ENCODE results near the gene GORASP1.
A peak's percentile ranks its signal among the peaks of the same experiment; 100 is the strongest.

Gene GORASP1

DNA sequence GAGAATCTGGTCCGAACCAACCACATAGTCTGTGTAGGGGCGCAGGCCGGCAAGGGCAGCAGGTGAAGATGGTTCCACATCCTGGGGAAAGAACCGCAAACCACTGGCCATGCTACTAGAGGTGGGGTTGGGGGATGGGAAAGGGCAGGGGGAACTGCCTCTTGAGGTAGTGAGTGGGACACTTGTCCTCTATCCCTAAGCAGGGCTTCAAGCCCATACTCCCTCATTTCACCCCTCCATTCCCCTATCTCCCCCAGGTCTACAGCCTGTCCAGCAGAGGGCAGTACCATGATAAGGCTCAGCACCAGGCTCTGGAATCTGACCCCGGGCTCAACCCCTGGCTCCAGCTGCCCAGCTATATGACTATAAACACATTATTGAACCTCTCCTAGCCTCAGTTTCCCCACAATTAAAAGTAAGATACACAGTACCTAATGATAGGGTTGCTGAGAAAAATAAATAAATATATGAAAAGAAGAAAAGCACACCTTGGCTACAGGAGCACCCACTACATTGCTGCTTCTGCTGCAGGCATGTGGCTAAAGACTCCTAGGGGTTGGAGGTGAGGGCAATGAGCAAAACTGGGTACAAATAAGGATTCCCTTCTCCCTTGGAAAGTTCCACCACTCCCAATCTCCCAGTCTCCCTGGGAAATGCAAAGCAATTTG lies 6.3 kb downstream of the GORASP1 start:
- peak; percentile 51 to 57 for DNase-seq (ENCODE audit: low read depth in 2 of 2)
- no peak overlapping the region for H3K4me3 ChIP-seq (replicated peaks in 1 of 2; ENCODE audit: low read depth in 2 of 2, low read length in 2 of 2)
- TF ChIP-seq, protein P1, sequence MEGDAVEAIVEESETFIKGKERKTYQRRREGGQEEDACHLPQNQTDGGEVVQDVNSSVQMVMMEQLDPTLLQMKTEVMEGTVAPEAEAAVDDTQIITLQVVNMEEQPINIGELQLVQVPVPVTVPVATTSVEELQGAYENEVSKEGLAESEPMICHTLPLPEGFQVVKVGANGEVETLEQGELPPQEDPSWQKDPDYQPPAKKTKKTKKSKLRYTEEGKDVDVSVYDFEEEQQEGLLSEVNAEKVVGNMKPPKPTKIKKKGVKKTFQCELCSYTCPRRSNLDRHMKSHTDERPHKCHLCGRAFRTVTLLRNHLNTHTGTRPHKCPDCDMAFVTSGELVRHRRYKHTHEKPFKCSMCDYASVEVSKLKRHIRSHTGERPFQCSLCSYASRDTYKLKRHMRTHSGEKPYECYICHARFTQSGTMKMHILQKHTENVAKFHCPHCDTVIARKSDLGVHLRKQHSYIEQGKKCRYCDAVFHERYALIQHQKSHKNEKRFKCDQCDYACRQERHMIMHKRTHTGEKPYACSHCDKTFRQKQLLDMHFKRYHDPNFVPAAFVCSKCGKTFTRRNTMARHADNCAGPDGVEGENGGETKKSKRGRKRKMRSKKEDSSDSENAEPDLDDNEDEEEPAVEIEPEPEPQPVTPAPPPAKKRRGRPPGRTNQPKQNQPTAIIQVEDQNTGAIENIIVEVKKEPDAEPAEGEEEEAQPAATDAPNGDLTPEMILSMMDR (IDR thresholded peaks at IDR 0.05; ENCODE audit: low read depth, low read length), result peak; percentile 71

DNA sequence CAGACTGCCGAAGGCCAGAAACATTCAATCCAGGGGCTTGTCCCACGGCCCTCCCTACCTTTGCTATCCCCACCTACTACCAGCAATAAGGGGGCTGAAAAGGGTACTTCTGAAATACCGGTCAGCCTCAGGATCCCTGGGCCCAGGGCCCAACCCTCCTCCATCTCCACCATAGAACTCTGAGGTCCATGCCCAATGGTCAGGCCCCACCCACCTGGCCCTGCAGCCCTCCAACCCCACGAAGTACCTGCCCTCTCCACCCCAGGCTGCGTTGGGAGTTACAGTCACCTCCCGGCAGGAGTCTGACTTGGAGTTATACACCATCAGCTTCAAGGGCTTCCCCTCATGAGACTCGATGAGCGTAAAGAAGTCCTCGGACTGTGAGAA lies 6.9 kb downstream of the GORASP1 start:
- H3K4me3 ChIP-seq (replicated peaks in 1 of 2; ENCODE audit: low read depth in 2 of 2, low read length in 2 of 2), result no peak overlapping the region
- DNase-seq (ENCODE audit: low read depth in 2 of 2), result no peak
- TF ChIP-seq, protein P1 (IDR thresholded peaks at IDR 0.05; ENCODE audit: low read depth, low read length), result no peak

DNA sequence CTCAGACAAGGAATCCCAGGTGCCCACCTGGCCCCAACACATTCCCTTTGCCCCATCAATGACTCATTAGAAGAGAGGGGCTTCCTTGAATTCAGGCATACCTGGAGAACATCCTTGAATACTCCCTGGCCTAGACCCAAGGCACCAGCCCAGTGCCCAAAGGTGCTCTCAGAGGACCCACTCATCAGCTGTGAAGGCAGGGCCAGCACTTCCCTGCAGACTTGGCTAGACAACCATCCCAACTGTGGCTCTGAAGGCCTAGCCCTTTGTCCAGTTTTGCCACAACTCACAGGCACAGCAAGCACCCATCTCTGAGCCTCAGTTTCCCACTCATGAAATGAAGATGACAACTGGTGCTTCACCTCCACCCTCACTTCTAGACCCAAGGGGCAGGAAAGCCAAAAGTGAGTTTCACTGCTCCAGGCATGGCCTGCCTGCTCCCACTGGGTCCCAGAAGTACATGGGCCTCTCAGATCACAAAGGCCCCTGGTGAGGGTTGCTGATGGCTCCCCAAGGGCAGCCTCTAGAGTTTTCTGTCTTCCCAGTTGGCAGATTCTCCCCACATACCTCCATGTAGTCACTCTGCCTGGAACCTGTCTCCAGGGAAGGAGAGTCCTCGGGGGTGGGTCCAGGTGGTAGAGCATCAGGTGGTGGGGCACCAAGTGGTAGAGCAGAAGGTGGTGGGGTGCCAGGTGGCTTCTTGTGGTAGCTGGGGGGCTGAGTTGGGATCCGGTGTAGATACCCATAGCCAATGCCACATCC lies 7.5 kb downstream of the GORASP1 start:
- TF ChIP-seq, protein P1 (IDR thresholded peaks at IDR 0.05; ENCODE audit: low read depth, low read length), result no peak
- no peak for DNase-seq (ENCODE audit: low read depth in 2 of 2)
- no peak overlapping the region for H3K4me3 ChIP-seq (replicated peaks in 1 of 2; ENCODE audit: low read depth in 2 of 2, low read length in 2 of 2)

DNA sequence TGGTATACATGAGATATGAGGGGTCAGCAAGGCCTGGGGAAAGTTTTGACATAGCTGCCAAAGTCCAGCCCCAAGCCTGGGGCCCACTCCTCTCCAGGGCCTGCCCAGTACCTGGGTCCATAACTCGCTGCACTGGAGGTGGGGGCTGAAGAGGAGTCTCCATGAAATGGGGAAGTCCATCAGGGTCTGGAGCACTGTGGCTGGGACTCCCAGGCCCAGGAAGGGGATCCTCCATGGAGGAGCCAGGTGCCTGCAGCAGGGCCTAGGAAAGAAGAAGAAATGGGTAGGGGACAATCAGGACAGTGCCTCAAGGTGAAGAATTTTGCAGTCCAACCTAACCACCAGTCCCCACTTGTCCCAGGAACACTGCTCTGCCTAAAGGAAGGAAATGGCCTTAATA lies 8.2 kb downstream of the GORASP1 start:
- TF ChIP-seq, protein P1 (IDR thresholded peaks at IDR 0.05; ENCODE audit: low read depth, low read length), result no peak
- no peak overlapping the region for H3K4me3 ChIP-seq (replicated peaks in 1 of 2; ENCODE audit: low read depth in 2 of 2, low read length in 2 of 2)
- no peak for DNase-seq (ENCODE audit: low read depth in 2 of 2)

DNA sequence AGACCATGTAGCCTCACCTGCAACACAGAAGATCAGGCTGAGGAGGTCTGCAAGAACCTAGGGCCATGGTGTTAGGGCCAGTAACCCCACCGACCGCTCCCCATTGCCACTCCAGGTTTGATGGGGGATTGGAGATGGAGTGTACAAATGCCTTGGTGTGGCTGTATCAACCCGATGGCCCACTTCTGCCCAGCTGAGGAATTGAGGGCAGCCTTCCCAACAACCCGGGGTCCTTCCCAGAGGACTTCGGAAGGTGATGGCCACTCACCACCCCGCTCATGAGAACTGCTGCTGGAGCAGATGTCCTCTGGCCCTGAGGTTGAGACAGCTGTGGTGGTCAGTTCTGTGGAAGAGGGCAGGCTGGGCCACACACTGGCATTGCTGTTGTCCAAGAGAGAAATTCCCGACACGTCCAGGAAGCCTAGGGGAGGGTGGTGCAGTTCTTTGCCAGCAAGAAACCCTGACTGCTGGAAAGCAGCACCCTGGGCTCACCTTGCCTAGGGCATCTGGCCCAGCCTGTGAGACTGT lies 8.9 kb downstream of the GORASP1 start:
- DNase-seq (ENCODE audit: low read depth in 2 of 2), result no peak
- H3K4me3 ChIP-seq (replicated peaks in 1 of 2; ENCODE audit: low read depth in 2 of 2, low read length in 2 of 2), result no peak overlapping the region
- TF ChIP-seq, protein P1 (IDR thresholded peaks at IDR 0.05; ENCODE audit: low read depth, low read length), result no peak

DNA sequence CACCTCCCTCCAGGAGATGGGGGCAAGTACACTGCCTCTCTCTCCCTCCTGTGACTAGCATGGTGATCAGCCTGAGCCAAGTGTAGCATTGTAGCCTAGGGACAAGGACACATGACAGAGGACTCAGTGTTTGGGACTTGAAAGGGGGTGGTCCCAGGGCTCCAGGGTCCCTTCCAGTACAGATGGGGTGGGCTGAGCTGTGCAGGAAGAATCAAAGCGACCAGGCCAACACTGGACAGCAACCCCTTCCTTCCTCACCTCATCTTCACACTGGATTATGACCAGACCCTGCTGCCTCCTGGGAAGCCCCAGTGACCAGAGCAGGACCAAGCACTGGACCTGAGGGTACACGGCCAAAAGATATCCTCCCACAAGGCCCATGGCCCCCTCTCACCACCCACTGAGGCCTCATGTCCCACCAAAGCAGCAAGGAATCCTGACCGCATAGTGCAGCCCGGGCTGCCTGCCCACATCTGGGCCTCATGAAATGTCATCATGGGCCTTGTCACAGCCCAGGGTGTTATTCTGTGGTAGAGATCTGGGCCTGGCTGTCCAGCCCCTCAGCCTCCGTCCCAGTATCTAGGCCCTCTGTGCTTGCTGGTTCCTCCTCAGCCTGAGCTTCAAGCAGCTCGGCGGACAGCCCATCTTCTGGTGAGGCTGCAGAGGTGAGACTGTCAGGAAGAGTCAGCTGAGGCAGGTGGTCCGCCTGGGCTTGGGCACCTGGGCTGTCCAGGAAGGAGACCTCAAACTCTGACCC lies 9.5 kb downstream of the GORASP1 start:
- DNase-seq (ENCODE audit: low read depth in 2 of 2), result no peak
- no peak overlapping the region for H3K4me3 ChIP-seq (replicated peaks in 1 of 2; ENCODE audit: low read depth in 2 of 2, low read length in 2 of 2)
- TF ChIP-seq, protein P1 (IDR thresholded peaks at IDR 0.05; ENCODE audit: low read depth, low read length), result no peak
